ENCODE results near the gene PROSER2. TPM values are rescaled to one million over a fixed set of nuclear protein-coding genes. Genes with fewer than 3 reads are reported as not detected.

Gene PROSER2
- total and polyA plus RNA-seq, 2 donors (not counting 3 experiments of a cell fraction or from before 2014, with no cell fraction given), result 5.9 to 22.6 TPM

- ChIA-PET CTCF (interaction anchor here (1.5 kb wide), 1 partner anchor 115 kb away, joined by 3 read pairs; no protein-coding TSS in a partner anchor), POLR2A (no interaction called here)
- DNase-seq (ENCODE audit: low read depth, low spot score) (peak; percentile 73), FAIRE-seq (peak; percentile 90)
- Histone ChIP-seq H3K79me2 (ENCODE audit: control insufficient read depth, insufficient read depth, low read length) (no peaks in the 10 kb centered on the region), H4K20me1 (replicated peaks; ENCODE audit: control insufficient read depth, extremely low read depth, insufficient read depth, low read length) (no peaks in the 10 kb centered on the region), H3K4me3 (replicated peaks in 1 of 3; ENCODE audit: insufficient read depth in 1 of 3, low read depth in 1 of 3, low read length in 3 of 3) (peak overlapping the region in 1 of 3 experiments; percentile 11), H3K9me3 (replicated peaks; ENCODE audit: control insufficient read depth, insufficient read depth, low read length) (no peaks in the 10 kb centered on the region), H3K36me3 (ENCODE audit: control insufficient read depth in 2 of 2, extremely low read depth in 1 of 2, insufficient read depth in 2 of 2, low read length in 2 of 2) (peaks cover 0 to 3% of the 10 kb centered on the region in 2 experiments), H3K4me2 (ENCODE audit: insufficient read depth, low read length) (peak overlapping the region; percentile 70), H3K4me1 (ENCODE audit: control insufficient read depth, extremely low read depth, insufficient read depth, low read length) (peaks cover 29% of the 10 kb centered on the region), H3K9me1 (replicated peaks; ENCODE audit: control insufficient read depth, extremely low read depth, insufficient read depth, low read length) (no peaks in the 10 kb centered on the region), H3K27ac (ENCODE audit: insufficient read depth, low read depth, low read length) (peak overlapping the region; percentile 75), H3K9ac (replicated peaks; ENCODE audit: extremely low read depth, insufficient read depth, low read length) (peak overlapping the region; percentile 25), H3K27me3 (ENCODE audit: control insufficient read depth in 2 of 2, insufficient read depth in 2 of 2, low read length in 2 of 2) (no peaks in the 10 kb centered on the region), H2AFZ (ENCODE audit: low read depth, low read length) (peak overlapping the region; percentile 24)
- no TSS peak for BruUV-seq (replicated peaks)
- intact Hi-C loops (cut with micrococcal nuclease) (loop anchor here (2.0 to 5.0 kb wide), 2 partner anchors 49 to 74 kb away; partner anchors contain the start of gene PROSER2), dilution Hi-C loops (cut with MboI; ENCODE audit: extremely low pct_ligation_motif_present, low sequenced_read_pairs) (no loop called here)
- TF ChIP-seq POLR2A (IDR thresholded peaks at IDR 0.05; ENCODE audit: low read depth, low read length) (no peak), FOS (IDR thresholded peaks at IDR 0.05; ENCODE audit: borderline replicate concordance, insufficient read depth, low read length) (no peak), MAX (IDR thresholded peaks at IDR 0.05; ENCODE audit: insufficient read depth, insufficient read length) (no peak), GATA2 (IDR thresholded peaks at IDR 0.05; ENCODE audit: insufficient read depth, insufficient read length, low read depth, low read length) (no peak), CTCF (IDR thresholded peaks at IDR 0.05; ENCODE audit: extremely low read depth in 1 of 2, insufficient read depth in 1 of 2, low read depth in 1 of 2, low read length in 2 of 2) (no peak), EZH2 (IDR thresholded peaks at IDR 0.05; ENCODE audit: borderline replicate concordance, low read depth, low read length, severe bottlenecking) (no peak), MYC (IDR thresholded peaks at IDR 0.05; ENCODE audit: low read depth, low read length) (no peak), POLR2AphosphoS5 (IDR thresholded peaks at IDR 0.05; ENCODE audit: insufficient read depth, low read depth, low read length) (no peak), JUN (IDR thresholded peaks at IDR 0.05; ENCODE audit: borderline replicate concordance, insufficient read depth, insufficient read length, low read depth) (no peak)
Measured at GRCh38 chr10:11871466-11871865, 48.3 kb downstream of the PROSER2 start.
